HG02610 (cell line): ENCODE measurements around the gene ABCC11.

ENCODE experiments used
- ATAC-seq: cut with Tn5 transposase; IDR thresholded peaks from one replicate; pipeline ENCODE4 v1.9.1; 2021; ENCODE audit warnings: mild to moderate bottlenecking, moderate library complexity; ENCODE audit not compliant: unreplicated experiment

The ABCC11 gene

DNA sequence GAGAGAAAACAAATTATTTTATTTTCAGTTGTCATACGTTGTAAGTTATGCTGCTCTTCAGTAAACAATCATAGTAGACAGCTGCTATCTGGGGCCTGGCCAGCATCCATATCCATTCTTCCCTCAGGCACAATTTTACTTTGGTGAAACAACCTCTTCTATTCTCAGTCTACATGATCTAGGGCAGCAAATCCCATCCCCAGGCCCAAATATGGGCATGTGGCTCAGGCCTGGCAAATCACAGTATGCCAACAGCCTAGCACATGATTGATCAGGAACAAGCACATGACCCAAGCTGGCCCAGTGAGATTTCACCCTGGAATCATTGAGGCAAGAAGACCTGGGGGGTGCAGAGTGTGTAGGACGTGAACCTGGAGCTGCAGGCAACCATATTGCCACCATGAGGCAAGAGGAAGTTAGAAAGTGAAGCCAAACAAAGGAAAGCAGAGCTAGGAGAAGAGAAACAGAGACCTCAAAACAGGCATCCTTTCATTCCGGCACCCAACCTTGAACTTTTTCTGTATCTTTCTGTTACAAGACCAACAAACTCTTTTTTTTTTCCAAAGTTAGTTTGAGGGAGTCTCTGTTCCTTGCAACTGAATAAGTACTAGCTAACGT, 81.3 kb downstream of the ABCC11 start:
- ATAC-seq: no peak

DNA sequence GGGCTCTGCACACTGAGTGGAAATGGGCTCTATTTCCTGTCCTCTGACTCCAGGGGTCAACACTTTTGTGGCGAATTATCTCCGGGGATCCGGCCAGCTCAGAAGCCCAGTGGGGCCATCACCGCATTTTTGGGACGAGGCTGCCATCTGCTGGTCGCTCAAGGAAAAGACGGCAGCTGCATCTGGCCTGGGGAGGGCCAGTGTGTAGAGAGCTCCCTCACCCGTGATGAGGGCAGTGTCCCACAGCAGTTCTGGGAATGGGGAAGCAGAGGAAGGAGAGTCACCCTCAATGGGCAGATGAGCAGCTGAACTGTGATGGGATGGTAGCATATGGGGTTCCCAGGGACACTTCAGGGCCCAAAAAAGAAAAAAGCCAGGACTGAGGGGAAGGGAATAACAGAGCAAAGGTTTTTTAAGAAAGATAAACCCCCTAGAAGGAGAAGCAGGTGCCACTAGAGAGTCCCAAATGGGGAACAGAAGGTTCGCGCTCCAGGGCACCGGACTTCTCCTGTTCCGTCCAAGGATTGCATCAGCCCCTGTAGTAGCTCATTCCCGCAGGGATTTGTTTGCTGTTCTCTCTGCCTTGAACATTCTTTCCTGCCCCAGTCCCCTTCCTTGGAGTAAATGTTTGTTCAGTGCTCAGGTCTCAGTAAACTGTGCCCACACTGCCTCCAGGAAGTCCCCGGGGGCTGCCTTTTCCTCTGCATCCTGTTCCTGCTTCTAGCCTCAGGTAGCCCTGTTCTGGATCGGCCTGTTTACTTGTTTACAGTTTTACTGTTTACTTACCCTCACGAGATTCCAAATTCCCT, 82.2 kb downstream of the ABCC11 start:
- peak; percentile 80 for ATAC-seq

DNA sequence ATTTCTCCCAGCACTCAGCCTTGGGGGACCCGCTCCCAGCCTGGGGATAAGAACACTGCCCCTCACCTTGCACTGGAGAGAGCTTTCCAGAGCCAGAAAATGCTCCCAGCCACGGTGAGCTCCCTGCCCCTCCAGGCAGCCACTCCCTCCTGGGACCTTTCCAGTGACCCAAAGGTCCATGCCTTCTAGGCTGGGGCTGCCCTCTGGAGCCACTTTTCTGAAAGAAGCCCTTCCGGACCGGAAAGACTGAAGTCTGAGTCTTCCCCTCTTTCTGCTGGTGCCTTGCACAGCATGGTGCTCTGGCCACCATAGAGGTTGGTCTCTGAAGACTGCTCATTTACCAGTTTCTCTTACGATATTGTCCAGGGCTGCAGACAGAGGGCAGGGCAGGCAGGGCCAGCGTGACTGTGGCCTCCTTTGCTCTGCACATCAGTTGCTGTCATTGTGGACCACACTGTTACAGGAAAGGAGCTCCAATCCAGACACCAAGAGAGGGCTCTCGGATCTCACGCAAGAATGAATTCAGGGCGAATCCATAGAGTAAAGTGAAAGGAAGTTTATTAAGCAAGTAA, 84.4 kb downstream of the ABCC11 start:
- no peak for ATAC-seq

- ATAC-seq: no peak
Measured at GRCh38 chr16:48161906-48162305, 85.4 kb downstream of the ABCC11 start.

GRCh38 chr16:48160575-48160974, 86.8 kb downstream of the ABCC11 start:
- ATAC-seq: no peak

GRCh38 chr16:48158296-48158695, 89.0 kb downstream of the ABCC11 start:
- peak; percentile 89 for ATAC-seq

GRCh38 chr16:48157794-48158193, 89.5 kb downstream of the ABCC11 start:
- peak; percentile 12 for ATAC-seq

- ATAC-seq: no peak
Measured at GRCh38 chr16:48157302-48157701, 90.0 kb downstream of the ABCC11 start.

GRCh38 chr16:48156790-48157209, 90.5 kb downstream of the ABCC11 start:
- ATAC-seq: peak; percentile 32

DNA sequence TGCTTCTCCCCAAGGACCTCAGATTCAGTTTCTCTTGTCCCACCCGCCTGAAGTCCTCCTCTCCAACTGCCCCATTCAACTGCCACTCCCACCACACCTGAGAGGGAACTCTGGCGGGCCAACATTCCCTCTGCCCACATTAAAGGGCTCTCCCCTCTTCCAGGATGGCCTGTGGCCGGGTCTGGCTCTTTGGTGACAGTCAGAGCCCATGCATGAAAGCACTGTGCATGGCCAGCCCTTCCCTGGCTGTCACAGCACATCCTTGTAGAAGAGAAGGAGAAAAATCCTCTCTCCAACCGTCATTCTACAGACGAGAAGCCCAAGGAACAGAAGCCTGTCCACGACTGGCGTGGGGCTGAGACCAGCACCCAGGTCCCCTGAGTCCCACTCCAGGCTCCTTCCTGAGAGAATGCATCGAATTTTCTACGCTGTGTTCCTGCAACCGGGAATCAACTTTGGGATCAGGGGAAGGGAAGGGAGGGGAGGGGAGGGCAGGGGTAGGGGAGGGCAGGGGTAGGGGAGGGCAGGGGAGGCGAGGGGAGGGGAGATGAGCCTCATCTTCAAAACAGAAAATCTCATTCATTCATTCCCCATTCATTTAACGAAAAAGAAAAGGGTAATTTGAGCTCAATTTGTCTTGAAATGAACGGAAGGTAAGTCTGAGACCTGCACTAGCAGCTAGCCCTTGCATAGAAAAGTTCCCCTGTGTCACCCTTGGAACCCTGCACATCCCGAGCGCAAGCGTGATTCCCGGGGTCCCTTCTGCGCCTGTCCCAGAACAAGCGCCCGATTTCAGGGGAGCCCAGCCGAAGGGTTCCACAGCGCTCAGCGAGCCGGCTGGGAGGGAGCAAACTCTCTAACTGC, 91.2 kb downstream of the ABCC11 start, which contains the start of gene ABCC12:
ABCC12 (minus strand) TSS at position 68 of the 864 bp plus-strand sequence. CDS start 9,569 bp downstream, outside the sequence.
- ATAC-seq: no peak

DNA sequence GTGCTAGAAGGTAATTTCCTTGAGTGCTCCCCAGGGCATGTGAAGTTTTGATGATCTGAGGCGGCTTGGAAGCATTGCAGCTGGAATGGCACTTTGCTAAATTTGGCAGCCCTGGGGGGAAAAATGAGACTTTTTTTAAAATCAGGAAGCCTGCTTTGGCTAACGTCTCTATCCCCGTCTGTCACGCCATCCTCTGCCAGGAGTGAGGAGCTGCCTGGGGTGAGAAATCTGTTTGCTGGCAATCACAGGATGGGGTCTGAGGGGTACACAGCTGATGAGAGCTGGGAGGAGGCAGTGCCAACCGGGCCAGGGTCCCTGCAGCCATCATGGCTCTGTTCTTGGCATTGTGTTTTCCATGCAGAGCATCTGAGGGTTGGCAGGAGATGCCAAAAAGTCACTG, 93.6 kb downstream of the ABCC11 start:
- ATAC-seq: no peak

DNA sequence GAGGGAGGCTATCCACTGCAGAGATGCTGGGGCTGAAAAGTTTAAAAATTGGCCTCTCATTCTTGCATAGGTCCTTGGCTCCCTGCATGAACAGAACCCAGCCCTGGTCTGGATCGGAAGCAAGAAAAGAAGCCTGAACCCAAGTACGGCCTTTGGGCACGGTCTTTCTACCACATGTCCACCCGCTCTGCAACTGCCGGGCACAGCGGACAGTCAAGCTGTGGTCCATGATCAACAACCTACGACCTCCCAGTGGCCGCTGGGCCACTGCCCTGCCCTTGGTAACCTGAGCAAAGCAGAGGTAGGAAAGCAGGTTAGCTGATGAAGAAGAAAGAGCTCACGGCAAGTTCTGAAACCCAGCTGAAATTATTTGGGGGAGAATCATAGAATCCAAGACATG, 95.1 kb downstream of the ABCC11 start:
- ATAC-seq: no peak

- no peak for ATAC-seq
Measured at GRCh38 chr16:48150707-48151106, 96.6 kb downstream of the ABCC11 start.

DNA sequence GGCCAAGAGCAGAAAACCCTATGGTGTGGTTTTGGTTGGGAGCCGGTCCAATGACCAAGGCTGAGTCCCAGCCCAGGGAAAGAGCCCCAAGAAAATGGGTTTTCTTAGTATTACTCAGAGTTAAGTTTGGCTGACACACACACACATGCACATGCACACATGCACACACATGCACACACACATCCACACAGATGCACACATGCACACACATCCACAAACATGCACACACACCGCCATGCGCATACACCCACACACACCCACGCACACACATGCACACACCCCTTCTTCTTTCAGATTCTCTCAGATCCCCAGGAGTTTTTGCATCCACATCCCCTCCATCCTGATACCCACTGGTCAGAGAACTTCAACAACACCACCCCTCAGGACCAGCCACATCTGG, 100.6 kb downstream of the ABCC11 start:
- ATAC-seq: no peak

GRCh38 chr16:48146131-48146530, 101.2 kb downstream of the ABCC11 start:
- no peak for ATAC-seq

GRCh38 chr16:48143812-48144368, 103.4 kb downstream of the ABCC11 start:
- no peak for ATAC-seq

- no peak for ATAC-seq
Measured at GRCh38 chr16:48140821-48141220, 106.5 kb downstream of the ABCC11 start.

DNA sequence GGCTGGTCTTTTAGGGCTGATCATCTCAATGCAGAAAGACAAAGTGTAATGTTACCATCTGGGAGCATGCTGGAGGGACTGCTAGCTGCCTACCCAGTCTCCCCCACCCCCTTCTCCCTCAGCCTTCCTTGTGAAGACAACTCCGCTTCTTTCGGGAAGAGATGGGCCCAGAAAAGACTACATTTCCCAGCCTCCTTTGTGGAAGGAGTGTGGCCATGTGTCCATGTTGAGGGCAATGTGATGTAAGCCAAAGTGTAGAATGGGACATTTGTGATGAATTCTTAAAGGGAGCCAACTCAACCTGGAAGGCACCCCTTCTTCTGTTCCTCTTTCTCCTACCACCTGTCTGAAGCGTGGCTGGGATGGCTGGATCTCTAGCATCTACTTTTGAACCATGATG, 107.8 kb downstream of the ABCC11 start:
- no peak for ATAC-seq

- no peak for ATAC-seq
Measured at GRCh38 chr16:48138543-48138942, 108.8 kb downstream of the ABCC11 start.

- no peak for ATAC-seq
Measured at GRCh38 chr16:48137822-48138221, 109.5 kb downstream of the ABCC11 start.
